GM18508 (cell line): ENCODE results near the gene CORO1C.
"Not testable (repeated sequence)": the region's sequence is repeated elsewhere in the genome, so short reads cannot be mapped to it uniquely, and the experiment has no call there.

ENCODE experiments used
- ATAC-seq: cut with Tn5 transposase; IDR thresholded peaks from one replicate; pipeline ENCODE4 v1.9.1; 2021; ENCODE audit warnings: moderate number of reproducible peaks; ENCODE audit not compliant: insufficient read depth, unreplicated experiment

CORO1C gene

GRCh38 chr12:108638141-108638827 is 93.0 kb downstream of the CORO1C start:
- ATAC-seq = no peak

DNA sequence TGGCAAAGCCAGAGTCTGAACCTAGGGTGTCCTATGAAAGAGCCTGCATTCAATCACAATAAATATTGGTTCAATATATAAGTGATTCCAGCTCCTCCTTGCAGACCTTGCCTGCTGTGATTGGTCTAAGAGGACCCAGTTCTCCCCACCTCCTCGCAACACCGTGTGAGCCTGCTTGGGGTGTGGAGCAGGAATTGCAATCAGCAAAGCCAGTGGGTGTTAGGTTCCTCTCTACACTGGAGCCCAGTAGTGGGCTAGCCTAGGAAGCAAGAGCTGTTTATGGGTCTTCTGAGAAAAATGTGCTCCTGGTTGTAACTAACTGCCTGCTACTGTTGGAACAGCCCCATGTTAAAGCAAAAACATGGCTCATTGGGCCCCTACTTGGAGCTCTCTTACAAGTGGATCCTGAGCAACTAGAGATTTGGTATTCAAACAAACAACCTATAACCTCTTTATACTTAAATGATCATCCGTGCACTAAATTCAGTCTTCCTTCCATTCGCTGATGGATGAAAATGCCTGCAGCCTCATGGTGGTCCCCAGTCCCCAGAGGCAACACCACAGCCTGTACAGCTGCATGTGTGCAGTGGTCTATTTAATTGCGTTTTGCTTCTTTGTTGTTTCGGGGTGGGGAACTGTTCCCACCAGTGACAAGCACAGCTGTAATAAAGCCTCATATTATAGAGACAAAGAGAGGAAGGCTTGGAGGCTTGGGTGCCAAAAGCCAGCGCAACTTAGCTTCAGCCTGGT is 93.9 kb downstream of the CORO1C start:
- ATAC-seq = no peak

DNA sequence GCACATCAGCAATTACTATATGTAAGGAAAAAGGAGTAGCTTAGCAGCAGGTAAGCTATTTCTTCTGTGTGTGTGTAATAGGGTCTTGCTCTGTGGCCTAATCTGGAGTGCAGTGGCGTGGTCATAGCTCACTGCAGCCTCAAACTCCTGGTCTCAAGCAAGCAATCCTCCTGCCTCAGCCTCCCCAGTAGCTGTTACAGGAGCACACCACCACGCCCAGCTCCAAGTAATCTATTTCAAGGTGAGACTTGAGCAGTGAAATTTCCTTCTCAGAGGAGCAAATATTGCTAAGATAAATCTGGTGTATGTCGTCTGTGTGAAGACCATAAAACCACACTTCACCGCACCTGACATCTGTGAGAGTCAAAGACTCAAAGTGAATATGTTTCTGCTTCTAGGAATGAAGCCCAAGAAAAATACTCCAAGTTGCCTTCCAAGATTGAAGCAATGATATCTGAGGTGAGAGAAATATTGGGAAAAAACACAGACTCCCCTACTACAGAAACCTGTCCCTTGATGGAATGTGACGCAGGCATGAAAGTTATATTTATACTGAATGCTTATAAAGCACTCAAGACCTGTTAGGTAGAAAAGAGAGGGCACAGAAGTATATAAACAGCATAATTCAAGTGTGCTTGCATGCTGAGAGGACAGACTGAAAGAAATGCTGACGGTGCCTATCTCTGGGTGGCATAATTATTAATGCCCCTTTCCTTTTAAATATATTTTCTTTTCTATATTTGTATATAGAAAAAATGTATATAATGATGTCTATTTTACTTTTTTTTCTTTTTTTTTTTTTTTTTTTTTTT is 95.1 kb downstream of the CORO1C start:
- ATAC-seq = no peak

- peak; percentile 37 for ATAC-seq
Measured at GRCh38 chr12:108635201-108635996, 95.9 kb downstream of the CORO1C start.

GRCh38 chr12:108634341-108634751 is 97.0 kb downstream of the CORO1C start:
- no peak for ATAC-seq

- peak; percentile 32 for ATAC-seq
Measured at GRCh38 chr12:108633534-108634248, 97.6 kb downstream of the CORO1C start, which contains the start of gene SELPLG. Gene SELPLG, minus strand, starts transcription at chr12:108633894. Its CDS starts 9,587 bp downstream, at chr12:108624307.

DNA sequence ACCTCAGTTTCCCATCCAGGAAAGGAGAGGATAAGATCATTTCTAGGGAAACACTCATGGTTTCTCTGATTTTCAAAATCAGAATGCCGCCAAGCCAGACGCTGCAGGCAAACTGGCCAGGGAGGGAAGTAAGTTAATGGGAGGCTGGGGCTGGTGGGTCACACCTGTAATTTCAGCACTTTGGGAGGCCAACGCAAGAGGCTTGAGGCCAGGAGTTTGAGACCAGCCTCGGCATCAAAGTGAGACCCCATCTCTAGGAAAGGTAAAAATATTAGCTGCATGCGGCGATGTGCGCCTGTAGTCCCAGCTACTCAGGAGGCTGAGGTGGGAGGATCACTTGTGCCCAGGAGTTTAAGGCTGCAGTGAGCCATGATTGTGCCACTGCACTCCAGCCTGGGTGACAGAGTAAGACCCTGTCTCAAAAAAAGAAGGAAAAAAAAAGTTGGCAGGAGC is 98.2 kb downstream of the CORO1C start:
- no peak for ATAC-seq

GRCh38 chr12:108631261-108631660 is 100.1 kb downstream of the CORO1C start:
- not testable (repeated sequence) for ATAC-seq

- no peak for ATAC-seq
Measured at GRCh38 chr12:108630481-108631207, 100.7 kb downstream of the CORO1C start.

DNA sequence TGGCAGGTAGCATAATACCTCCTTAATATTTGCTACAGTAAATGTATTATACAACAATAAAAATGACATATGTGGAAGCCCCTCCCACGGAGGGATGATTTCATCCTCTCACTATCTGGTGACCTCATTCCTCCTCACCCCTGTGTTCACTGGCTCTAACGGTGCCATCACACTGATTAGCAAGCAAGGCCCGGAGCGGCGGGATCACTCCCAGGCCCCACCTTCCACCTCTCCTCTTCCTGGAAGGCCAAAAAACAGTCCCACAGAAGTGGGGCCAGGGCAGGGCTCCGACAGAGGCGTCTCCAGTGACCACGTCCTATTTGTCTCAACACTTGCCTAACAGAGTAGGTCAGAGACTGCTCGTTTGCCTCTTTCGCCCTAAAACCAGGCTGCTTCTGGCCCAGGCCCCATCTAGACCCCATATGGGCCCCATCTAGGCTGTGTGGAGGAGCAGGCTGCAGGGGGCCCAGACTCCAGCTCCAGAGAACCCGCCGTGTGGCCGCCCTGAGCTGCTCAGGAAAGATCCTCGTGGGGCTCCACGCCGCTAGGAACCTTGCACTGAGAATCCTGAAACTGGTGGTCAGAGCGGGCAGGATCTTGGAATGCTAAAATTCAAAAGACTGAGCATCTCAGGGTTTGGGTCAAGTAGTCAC is 101.4 kb downstream of the CORO1C start:
- ATAC-seq = no peak

DNA sequence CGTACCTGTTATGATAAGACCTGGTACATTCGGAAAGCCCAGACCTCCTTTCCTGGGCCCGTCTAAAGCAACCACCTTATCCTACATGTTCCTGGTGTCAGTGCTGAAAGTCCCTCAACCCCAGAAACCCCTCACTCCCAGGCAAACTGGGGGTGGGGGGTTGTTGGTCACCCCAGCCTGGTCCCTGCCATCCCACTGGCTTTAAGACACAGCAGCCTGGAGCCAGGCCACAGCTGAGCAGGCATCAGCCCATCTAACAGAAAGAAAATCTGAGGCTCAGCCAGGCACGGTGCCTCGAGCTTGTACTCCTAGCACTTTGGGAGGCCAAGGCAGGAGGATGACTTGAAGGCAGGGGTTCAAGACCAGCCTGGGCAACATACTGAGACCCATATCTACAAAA is 102.2 kb downstream of the CORO1C start:
- ATAC-seq = no peak

DNA sequence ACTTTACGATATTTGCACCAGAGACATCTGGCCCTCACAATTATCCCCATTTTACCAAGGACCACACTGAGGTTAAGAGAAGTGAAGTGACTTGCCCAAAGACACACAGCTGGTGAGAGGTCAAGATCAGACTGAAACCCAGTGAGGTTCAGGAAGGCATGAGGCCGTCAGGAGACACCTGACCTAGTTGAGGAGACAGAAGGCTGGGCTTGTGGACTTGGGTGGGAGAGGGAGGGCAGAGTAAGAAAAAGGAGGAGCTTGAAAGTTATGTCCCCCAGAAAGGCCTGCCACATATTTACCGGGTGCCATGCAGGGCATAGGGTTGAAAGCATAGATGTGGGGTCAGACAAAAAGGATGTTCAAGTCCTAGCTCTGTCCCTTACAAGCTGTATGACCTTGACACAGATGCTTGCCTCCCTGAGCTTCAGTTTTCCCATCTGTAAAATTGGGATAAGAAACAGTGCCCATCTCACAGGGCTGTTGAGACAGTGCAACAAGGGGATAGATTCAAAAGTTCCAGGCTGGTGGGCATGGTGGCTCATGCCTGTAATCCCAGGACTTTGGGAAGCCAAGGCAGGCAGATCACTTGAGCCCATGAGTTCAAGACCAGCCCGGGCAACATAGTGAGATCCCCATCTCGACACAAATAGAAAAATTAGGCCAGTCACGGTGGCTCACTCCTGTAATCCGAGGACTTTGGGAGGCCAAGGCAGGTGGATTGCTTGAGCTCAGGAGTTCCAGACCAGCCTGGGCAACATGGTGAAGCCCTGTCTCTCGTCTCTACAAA is 104.0 kb downstream of the CORO1C start:
- ATAC-seq = no peak

- no peak for ATAC-seq
Measured at GRCh38 chr12:108625228-108625627, 106.1 kb downstream of the CORO1C start.

DNA sequence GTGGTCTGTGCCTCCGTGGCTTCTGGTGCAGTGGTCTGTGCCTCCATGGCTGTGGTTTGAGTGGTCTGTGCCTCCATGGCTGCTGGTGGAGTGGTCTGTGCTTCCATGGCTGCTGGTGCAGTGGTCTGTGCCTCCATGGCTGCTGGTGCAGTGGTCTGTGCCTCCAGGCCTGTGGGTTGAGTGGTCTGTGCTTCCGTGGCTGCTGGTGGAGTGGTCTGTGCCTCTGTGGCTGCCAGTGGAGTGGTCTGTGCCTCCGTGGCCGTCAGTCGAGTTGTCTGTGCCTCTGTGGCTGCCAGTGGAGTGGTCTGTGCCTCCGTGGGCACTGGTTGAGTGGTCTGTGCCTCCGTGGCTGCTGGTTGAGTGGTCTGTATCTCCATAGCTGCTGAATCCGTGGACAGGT is 107.7 kb downstream of the CORO1C start:
- no peak for ATAC-seq

DNA sequence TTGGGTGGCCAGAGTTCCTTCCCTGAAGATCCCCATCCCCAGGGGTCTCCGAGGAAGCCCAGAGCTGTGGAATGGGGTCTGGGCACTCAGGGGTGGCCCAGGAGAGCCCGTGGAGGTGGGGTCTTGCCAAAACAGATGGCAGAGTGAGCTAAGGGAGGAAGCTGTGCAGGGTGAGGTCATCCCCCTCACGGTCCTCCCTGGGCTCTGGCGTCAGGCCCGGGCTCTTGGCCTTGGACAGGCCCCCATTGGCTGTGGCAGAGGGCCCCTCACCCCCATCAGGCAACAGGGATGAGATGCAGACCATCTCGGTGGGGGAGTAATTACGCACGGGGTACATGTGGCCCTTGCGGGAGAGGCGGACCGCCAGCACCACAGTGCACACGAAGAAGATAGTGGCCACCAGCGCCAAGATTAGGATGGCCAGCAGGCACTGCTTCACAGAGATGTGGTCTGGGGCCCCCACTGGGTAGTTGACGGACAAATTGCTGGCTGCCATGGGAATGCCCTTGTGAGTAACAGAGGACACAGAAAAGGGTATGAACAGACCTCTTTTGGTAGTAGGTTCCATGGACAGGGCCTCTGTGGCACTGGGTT is 108.3 kb downstream of the CORO1C start:
- ATAC-seq = no peak

DNA sequence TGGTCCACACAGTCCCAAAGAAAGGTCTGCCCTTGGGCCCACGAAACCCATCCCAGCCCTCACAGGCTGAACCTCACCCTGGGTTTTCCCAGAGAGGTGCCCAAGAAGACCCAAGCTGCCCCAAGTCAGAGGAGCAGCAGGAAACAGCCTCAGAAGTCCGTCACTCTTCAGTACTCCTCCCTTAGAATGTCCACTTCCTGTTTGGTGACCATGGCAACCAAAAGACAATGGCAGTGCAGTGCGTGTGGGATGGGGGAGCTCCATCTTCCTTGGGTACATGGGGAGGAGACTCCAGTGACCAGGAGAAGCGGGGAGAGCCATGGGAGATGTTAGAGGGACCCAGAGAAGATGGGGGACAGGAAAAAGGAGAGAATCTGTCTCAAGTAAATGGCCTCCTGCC is 108.9 kb downstream of the CORO1C start:
- no peak for ATAC-seq

- no peak for ATAC-seq
Measured at GRCh38 chr12:108621161-108621560, 110.2 kb downstream of the CORO1C start.
